NCI-H2227 treated with DMSO at 0.1 percent for 48 hours (cell line): ENCODE data around the gene ARL16.

Source experiments
- DNase-seq: peaks from one replicate; lab custom pipeline; 2025; lab: John Stamatoyannopoulos, UW

ARL16 gene

DNA sequence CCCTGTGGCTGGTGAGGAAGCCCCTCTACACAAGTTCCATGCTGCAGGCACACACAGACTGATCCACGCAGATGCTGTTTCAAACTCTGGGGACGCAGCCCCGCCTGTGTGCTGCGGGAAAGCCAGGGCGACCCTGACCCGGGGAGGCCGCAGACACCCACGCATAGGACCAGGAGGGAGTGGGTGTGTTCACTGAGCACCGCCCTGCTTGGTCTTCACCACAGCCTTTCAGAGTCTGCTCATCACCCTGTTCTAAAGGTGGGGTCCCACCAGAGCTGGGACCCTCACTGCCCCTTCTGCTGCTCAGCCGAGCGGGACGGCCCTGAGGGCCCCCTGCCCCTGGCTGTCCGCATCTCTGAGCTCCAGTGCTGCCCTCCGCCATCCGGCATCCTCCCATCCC, 39.1 kb downstream of the ARL16 start:
- DNase-seq, result no peak

DNA sequence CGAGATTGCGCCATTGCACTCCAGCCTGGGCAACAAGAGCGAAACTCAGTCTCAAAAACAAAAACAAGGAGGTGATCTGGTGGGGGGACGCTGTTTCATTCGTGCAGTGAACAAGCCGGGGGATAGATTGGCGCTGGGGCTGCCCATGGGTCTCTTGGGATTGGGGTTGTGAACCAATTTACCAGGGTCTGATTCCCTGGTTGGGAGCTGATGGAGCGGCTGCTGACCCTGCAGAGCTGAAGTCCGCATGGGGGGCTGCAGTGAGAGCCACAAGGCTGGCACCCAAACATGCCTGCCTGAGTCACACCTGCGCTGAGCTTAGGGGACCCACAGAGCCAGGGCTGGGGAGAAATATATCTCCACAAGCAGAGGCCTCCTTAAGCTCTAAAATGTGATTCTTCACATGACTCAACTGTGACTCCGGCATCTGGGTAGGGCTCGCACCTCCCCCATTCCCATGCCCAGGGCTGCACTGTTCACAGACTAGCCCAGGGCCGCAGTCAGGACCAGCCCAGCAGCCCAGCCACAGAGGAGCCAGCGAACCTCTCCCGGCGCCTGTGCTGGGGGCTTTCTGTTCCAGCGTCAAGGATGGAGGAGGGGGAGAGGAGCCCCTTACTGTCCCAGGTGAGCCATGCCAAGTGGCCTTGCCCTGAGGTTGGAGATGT, 41.6 kb downstream of the ARL16 start:
- DNase-seq, result no peak

DNA sequence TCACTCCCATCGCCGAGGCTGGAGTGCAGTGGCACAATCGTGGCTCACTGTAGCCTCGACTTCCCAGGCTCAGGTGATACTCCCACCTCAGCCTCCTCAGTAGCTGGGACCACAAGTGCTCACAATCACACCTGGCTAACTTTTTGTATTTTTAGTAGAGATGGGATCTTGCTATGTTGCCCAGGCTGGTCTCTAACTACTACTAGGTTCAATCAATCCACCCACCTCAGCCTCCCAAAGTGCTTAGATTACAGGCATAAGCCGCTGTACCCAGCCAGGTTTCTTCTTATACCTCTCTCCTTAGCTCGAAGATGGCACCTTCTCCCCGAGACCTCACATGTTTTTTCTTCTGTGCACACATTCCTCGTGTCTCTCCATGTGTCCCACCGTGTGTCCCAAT, 43.6 kb downstream of the ARL16 start:
- no peak for DNase-seq

DNA sequence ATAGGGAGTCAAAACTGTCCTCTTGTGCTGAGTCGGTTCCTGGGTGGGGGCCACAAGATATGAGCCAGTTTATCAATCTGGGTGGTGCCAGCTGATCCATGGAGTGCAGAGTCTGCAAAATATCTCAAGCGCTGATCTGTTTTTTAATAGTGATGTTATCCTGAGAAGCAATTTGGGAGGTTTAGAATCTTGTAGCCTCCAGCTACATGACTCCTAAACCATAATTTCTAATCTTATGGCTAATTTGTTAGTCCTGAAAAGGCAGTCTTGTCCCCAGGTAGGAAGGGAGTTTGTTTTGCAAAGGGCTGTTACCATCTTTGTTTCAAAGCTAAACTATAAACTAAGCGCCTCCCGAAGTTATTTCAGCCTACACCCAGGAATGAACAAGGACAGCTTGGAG, 44.9 kb downstream of the ARL16 start:
- DNase-seq, result no peak

DNA sequence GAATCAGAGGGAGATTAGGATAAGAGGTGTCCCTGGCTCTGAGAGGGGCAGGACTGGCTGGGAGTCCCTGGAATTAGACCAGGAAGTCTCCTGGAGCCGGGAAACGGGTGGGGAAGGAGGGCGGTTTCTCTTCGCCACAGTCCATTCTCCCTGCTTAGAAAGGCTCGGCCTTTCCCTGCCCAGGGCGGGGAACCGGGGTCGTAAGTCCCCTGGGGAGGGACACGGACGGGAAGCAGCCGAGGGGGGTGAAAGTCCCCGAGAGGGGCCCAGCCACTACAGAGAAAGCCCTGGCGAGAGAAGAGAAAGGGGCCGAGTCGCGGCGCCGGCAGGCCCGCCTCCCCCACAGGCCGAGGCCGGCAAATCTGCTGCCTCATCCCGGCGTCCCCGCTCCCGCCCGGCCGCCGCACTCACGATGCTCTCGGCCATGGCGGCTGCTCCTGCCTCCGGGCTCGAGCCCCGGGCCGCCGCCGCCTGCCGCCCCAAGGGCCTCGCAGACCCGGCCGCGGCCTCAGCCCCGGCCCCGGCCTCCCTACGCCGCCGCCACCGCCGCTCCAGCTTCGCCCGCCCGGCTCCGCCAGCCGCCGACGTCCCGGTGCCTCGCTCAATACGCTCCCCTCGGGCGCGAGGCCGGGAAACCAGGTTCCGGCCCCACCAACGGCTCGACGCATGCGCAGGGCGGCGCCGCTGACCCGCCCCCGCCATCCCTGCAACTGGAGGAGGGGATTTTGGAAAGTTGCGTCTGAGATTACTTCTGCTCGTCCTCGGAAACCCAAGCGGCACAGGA, 46.9 kb downstream of the ARL16 start, which contains the start of the genes NPLOC4 and TSPAN10:
NPLOC4 (minus strand) TSS at position 608 of the 784 bp plus-strand sequence; CDS start at position 426, 182 bp downstream.
TSPAN10 (plus strand) TSS at position 692 of the 784 bp plus-strand sequence. CDS start 5,217 bp downstream, outside the sequence.
- DNase-seq, result peak; percentile 74

DNA sequence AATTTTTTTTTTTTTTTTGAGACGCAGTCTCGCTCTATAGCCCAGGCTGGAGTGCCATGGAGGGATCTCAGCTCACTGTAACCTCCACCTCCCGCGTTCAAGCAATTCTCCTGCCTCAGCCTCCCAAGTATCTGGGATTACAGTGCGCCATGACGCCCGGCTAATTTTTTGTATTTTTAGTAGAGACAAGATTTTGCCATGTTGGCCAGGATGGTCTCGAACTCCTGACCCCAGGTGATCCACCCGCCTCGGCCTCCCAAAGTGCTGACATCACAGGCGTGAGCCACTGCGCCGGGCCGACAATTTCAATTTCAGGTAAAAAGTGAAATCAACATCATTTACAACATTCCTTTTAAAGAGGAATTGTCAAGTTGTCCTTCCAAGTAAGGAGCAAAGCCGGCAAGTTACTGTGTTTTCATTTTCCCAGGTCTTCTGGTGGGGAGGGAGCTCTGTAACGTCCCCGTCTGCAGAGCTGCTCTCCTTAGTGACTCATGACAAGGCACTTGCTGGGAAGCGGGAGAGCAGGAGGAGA, 47.6 kb downstream of the ARL16 start:
- DNase-seq, result no peak

GRCh38 chr17:81635431-81635830, 48.2 kb downstream of the ARL16 start:
- DNase-seq, result no peak

GRCh38 chr17:81631482-81631881, 52.1 kb downstream of the ARL16 start:
- DNase-seq, result no peak
